Osteocyte (in vitro differentiated cells): Measurements from ENCODE around the gene ADAMTS12. TPM values are rescaled to one million over a fixed set of nuclear protein-coding genes. Genes with fewer than 3 reads are reported as not detected.

Experiments used
- DNase-seq: peaks from one replicate; pipeline ENCODE4 v3.0.0; 2021; ENCODE audit warnings: mixed read lengths; ENCODE audit not compliant: unreplicated experiment; ENCODE audit errors: extremely low spot score
- H3K27ac Mint-ChIP-seq: one replicate; pipeline ENCODE4 v1.8.0; 2021; ENCODE audit warnings: mild to moderate bottlenecking, mixed read lengths; ENCODE audit not compliant: unreplicated experiment
- H3K27me3 Mint-ChIP-seq: one replicate; pipeline ENCODE4 v1.8.0; 2021; ENCODE audit warnings: mixed read lengths; ENCODE audit not compliant: unreplicated experiment
- H3K36me3 Mint-ChIP-seq: one replicate; pipeline ENCODE4 v1.8.0; 2021; ENCODE audit warnings: mixed read lengths; ENCODE audit not compliant: unreplicated experiment
- H3K4me1 Mint-ChIP-seq: one replicate; pipeline ENCODE4 v1.8.0; 2021; ENCODE audit warnings: mixed read lengths; ENCODE audit not compliant: unreplicated experiment
- H3K4me3 Mint-ChIP-seq: one replicate; pipeline ENCODE4 v1.8.0; 2021; ENCODE audit warnings: mild to moderate bottlenecking, moderate library complexity, mixed read lengths; ENCODE audit not compliant: unreplicated experiment
- H3K9me3 Mint-ChIP-seq: one replicate; pipeline ENCODE4 v1.8.0; 2021; ENCODE audit warnings: mixed read lengths; ENCODE audit not compliant: unreplicated experiment
- total RNA-seq: library from RNA; stranded (reverse); gene quantifications from 2 replicates; pipeline ENCODE4 v1.2.1, GENCODE V29; 2021
- TF ChIP-seq, protein P1 (sequence below): fragments of 200-600 bp; sonication (generic); IDR thresholded peaks from 2 replicates; pipeline ENCODE4 v1.5.0; 2021; ENCODE audit warnings: antibody characterized with exemption, mild to moderate bottlenecking, moderate library complexity

Gene ADAMTS12
- total RNA-seq, 1 donor from 2014 or later: 13.9 TPM

DNA sequence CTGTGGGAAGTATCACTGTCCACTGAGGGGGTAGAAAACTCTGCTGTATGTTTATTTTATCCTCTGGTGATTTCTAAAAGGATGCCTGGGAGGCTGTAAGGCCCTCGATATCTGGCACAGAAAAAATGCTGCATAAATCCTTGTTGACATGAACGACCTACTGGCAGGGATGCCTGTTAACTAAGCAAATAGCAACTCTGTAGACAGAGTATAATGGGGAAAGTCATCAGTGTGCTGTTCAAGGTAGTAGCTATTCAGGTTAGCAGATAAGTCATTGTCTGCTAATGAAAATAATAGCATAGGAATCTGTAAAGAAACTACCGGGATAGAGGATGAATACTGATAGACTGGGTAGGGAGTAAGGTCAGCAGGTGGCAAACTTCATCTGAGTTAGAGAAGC is 256.2 kb downstream of the ADAMTS12 start:
- Mint-ChIP-seq H3K9me3 (no peaks in the 10 kb centered on the region), H3K27ac (no peak overlapping the region), H3K27me3 (no peaks in the 10 kb centered on the region), H3K4me1 (no peaks in the 10 kb centered on the region), H3K36me3 (peaks cover 9% of the 10 kb centered on the region), H3K4me3 (no peak overlapping the region)
- TF ChIP-seq, protein P1, sequence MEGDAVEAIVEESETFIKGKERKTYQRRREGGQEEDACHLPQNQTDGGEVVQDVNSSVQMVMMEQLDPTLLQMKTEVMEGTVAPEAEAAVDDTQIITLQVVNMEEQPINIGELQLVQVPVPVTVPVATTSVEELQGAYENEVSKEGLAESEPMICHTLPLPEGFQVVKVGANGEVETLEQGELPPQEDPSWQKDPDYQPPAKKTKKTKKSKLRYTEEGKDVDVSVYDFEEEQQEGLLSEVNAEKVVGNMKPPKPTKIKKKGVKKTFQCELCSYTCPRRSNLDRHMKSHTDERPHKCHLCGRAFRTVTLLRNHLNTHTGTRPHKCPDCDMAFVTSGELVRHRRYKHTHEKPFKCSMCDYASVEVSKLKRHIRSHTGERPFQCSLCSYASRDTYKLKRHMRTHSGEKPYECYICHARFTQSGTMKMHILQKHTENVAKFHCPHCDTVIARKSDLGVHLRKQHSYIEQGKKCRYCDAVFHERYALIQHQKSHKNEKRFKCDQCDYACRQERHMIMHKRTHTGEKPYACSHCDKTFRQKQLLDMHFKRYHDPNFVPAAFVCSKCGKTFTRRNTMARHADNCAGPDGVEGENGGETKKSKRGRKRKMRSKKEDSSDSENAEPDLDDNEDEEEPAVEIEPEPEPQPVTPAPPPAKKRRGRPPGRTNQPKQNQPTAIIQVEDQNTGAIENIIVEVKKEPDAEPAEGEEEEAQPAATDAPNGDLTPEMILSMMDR: no peak
- no peak for DNase-seq

DNA sequence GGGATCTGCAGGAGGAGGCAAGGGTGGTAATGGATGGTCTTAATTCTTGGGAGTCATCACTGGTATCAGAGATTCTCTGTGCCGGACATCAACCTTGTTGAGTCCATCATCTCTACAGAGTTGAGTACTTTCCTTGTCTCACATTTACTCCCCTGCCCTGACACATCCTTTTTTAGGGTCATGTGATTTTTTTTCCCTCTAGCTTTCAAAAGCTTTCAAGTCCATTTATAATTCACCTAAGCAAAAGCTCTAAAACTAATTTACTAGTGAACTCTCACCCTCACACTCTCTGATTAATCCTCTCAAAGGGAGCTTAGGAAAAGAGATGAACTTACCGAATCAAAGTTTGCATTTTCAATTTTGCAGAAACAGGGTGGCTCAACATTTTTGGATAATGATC is 258.1 kb downstream of the ADAMTS12 start:
- Mint-ChIP-seq H3K27ac (no peak overlapping the region), H3K9me3 (no peaks in the 10 kb centered on the region), H3K4me1 (no peaks in the 10 kb centered on the region), H3K4me3 (no peak overlapping the region), H3K27me3 (no peaks in the 10 kb centered on the region), H3K36me3 (peaks cover 9% of the 10 kb centered on the region)
- DNase-seq: no peak
- TF ChIP-seq, protein P1: no peak

DNA sequence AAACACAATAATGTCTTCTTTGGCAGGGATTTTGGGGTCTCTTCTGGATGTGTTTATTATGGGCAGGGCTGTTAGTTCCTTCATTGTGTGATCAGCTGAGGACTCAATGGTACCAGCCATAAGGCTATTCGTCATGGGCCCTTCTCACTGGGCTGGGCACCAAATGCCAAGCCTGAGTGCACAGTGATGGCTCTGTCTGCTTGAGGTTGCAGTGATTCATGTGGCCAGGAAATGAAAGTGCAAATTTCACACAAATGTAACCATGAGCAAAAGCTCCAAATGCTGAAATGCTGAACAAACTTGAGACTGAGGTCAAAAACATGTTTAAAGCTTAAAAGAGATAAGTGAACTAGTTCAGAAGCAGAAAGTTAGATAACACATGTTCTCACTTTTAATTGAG is 260.0 kb downstream of the ADAMTS12 start:
- TF ChIP-seq, protein P1: no peak
- DNase-seq: no peak
- Mint-ChIP-seq H3K27me3 (no peaks in the 10 kb centered on the region), H3K4me3 (no peak overlapping the region), H3K27ac (no peak overlapping the region), H3K4me1 (no peaks in the 10 kb centered on the region), H3K9me3 (no peaks in the 10 kb centered on the region), H3K36me3 (no peaks in the 10 kb centered on the region)

DNA sequence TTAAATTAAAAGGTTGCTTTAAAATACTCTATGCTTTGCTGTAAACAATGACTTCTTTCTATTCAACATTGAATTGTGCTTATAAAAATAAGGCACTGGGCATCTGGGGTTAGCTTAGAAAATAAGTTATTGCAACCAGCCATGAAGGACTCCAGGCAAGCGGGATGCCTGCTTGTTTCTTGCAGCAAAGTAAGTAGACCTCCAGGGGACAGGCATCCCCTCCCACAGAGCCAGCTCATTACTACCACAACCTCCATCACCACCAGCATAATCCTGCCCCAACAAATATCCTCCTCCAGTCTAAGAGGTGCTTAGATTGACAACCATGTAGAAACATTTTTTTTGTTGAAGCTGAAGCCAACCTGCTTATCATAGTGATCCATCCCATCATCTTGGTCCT is 260.7 kb downstream of the ADAMTS12 start:
- no peak for DNase-seq
- H3K36me3 Mint-ChIP-seq: no peaks in the 10 kb centered on the region
- H3K27ac Mint-ChIP-seq: no peak overlapping the region
- H3K4me1 Mint-ChIP-seq: no peaks in the 10 kb centered on the region
- TF ChIP-seq, protein P1: no peak
- H3K4me3 Mint-ChIP-seq: no peak overlapping the region
- no peaks in the 10 kb centered on the region for H3K27me3 Mint-ChIP-seq
- no peaks in the 10 kb centered on the region for H3K9me3 Mint-ChIP-seq

DNA sequence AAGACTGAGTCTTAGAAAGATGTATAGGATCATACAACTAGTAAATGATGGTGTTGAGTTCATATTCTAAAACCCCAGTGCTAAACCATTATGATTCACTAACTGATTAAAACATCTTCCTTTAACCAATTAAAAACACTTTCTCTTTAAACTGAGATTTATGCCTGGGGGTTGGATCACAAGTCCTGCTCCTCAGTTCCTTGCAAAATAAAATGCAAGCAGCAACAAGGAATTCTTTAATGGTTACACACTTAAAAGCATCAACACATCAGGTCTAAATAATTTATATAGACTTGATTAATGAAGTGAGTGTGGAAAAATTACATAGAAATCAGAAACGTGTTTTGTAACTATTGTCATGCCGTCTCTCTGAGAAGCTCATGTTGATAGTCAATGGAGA is 261.8 kb downstream of the ADAMTS12 start:
- Mint-ChIP-seq H3K4me3 (no peak overlapping the region), H3K27me3 (no peaks in the 10 kb centered on the region), H3K9me3 (no peaks in the 10 kb centered on the region), H3K36me3 (no peaks in the 10 kb centered on the region), H3K4me1 (no peaks in the 10 kb centered on the region), H3K27ac (no peak overlapping the region)
- no peak for DNase-seq
- TF ChIP-seq, protein P1: no peak
